ENCODE results near the gene RNF220. TPM values are rescaled to one million over a fixed set of nuclear protein-coding genes. Genes with fewer than 3 reads are reported as not detected.

The RNF220 gene
- total and polyA plus RNA-seq, 11 donors, result 54.2 to 108 (median 62.4) TPM

GRCh38 chr1:44693159-44693558 is 288.1 kb downstream of the RNF220 start:
- H3K4me1 ChIP-seq, result peaks cover 0 to 17% (median 0%) of the 10 kb centered on the region in 12 donors
- intact Hi-C loops (cut with DNase I), result no loop called here
- H3K36me3 ChIP-seq, result no peaks in the 10 kb centered on the region
- TF ChIP-seq POLR2A (IDR thresholded peaks at IDR 0.05) (no peak), CTCF (IDR thresholded peaks at IDR 0.05) (no peak)
- ATAC-seq (no peak), DNase-seq (no peak)
- WGBS, 4 donors, result 84 to 98% (median 86%) methylated on average over 2 of the region's 2 CpGs
- H3K9me3 ChIP-seq, result no peaks in the 10 kb centered on the region
- no peaks in the 10 kb centered on the region for H3K27me3 ChIP-seq
- H3K4me3 ChIP-seq, result no peak overlapping the region
- no peak overlapping the region for H3K27ac ChIP-seq

GRCh38 chr1:44693900-44694299 is 288.8 kb downstream of the RNF220 start:
- Histone ChIP-seq H3K9me3 (no peaks in the 10 kb centered on the region), H3K4me3 (no peak overlapping the region), H3K27me3 (no peaks in the 10 kb centered on the region), H3K4me1 (peaks cover 0 to 17% (median 0%) of the 10 kb centered on the region in 12 donors), H3K27ac (no peak overlapping the region), H3K36me3 (no peaks in the 10 kb centered on the region)
- no peak for ATAC-seq
- DNase-seq, result no peak
- TF ChIP-seq POLR2A (IDR thresholded peaks at IDR 0.05) (no peak), CTCF (IDR thresholded peaks at IDR 0.05) (no peak)
- WGBS, 4 donors, result 94 to 95% (median 94%) methylated on average over 3 of the region's 3 CpGs
- intact Hi-C loops (cut with DNase I), result no loop called here

GRCh38 chr1:44694863-44695478 is 289.9 kb downstream of the RNF220 start:
- Histone ChIP-seq H3K27me3 (no peaks in the 10 kb centered on the region), H3K27ac (no peak overlapping the region), H3K4me3 (no peak overlapping the region), H3K4me1 (peaks cover 0 to 17% (median 0%) of the 10 kb centered on the region in 12 donors), H3K36me3 (no peaks in the 10 kb centered on the region), H3K9me3 (no peaks in the 10 kb centered on the region)
- 92 to 94% (median 92%) methylated on average over 6 to 7 of the region's 7 CpGs for WGBS, 4 donors
- no peak for TF ChIP-seq CTCF (IDR thresholded peaks at IDR 0.05)
- no peak for TF ChIP-seq POLR2A (IDR thresholded peaks at IDR 0.05)
- DNase-seq, result no peak
- intact Hi-C loops (cut with DNase I), result no loop called here
- ATAC-seq, result no peak

GRCh38 chr1:44695671-44696070 is 290.6 kb downstream of the RNF220 start:
- Histone ChIP-seq H3K27ac (no peak overlapping the region), H3K4me3 (no peak overlapping the region), H3K4me1 (peaks cover 0 to 17% (median 0%) of the 10 kb centered on the region in 12 donors), H3K27me3 (no peaks in the 10 kb centered on the region), H3K9me3 (no peaks in the 10 kb centered on the region), H3K36me3 (no peaks in the 10 kb centered on the region)
- TF ChIP-seq CTCF (IDR thresholded peaks at IDR 0.05) (no peak), POLR2A (IDR thresholded peaks at IDR 0.05) (no peak)
- WGBS, 4 donors, result 90 to 94% (median 93%) methylated on average over 4 of the region's 4 CpGs
- ATAC-seq (no peak), DNase-seq (no peak)
- intact Hi-C loops (cut with DNase I), result no loop called here

Data from heart left ventricle (tissue), 16 donors.